Measurements from ENCODE around the gene RNPEP. TPM values are rescaled to one million over a fixed set of nuclear protein-coding genes. Genes with fewer than 3 reads are reported as not detected.

Gene RNPEP
- total RNA-seq, 4 donors from 2014 or later: 37.2 to 77.6 (median 45.8) TPM

GRCh38 chr1:202011994-202012393, 29.5 kb downstream of the RNPEP start:
- TF ChIP-seq CTCF (IDR thresholded peaks at IDR 0.05): no peak
- no peak for ATAC-seq (ENCODE audit: low FRiP score)
- DNase-seq (ENCODE audit: low spot score): no peak

- TF ChIP-seq CTCF (IDR thresholded peaks at IDR 0.05): no peak
- ATAC-seq (ENCODE audit: low FRiP score): no peak
- DNase-seq (ENCODE audit: low spot score): no peak
These were observed 30.4 kb downstream of the RNPEP start for GRCh38 chr1:202012544-202013478.

GRCh38 chr1:202013603-202014002, 31.2 kb downstream of the RNPEP start:
- no peak for ATAC-seq (ENCODE audit: low FRiP score)
- TF ChIP-seq CTCF (IDR thresholded peaks at IDR 0.05): no peak
- DNase-seq (ENCODE audit: low spot score): no peak

- TF ChIP-seq CTCF (IDR thresholded peaks at IDR 0.05): no peak
- DNase-seq (ENCODE audit: low spot score) (no peak), ATAC-seq (ENCODE audit: low FRiP score) (no peak)
These were observed 31.6 kb downstream of the RNPEP start for GRCh38 chr1:202014060-202014459.

GRCh38 chr1:202014915-202015661, 32.6 kb downstream of the RNPEP start:
- ATAC-seq (ENCODE audit: low FRiP score): no peak
- TF ChIP-seq CTCF (IDR thresholded peaks at IDR 0.05): no peak
- no peak for DNase-seq (ENCODE audit: low spot score)

- DNase-seq (ENCODE audit: low spot score) (no peak), ATAC-seq (ENCODE audit: low FRiP score) (no peak)
- TF ChIP-seq CTCF (IDR thresholded peaks at IDR 0.05): no peak
These were observed 33.2 kb downstream of the RNPEP start for GRCh38 chr1:202015662-202015937.
